Peyer's patch (tissue), 4 donors: ENCODE measurements around the gene GGA1. TPM values are rescaled to one million over a fixed set of nuclear protein-coding genes. Genes with fewer than 3 reads are reported as not detected.

ENCODE experiments used
- DNase-seq, 3 donors: peaks; one replicate each; pipeline ENCODE4 v3.0.0-alpha.2; 2017 to 2019
- H3K27ac ChIP-seq, 4 donors: fragments of 200-600 bp; sonication (generic); one replicate each; pipeline ENCODE4 v1.5.1; 2016 to 2019
- H3K27me3 ChIP-seq, 2 donors: fragments of 200-600 bp; sonication (generic); one replicate each; pipeline ENCODE4 v1.5.1; 2019
- H3K36me3 ChIP-seq, 3 donors: fragments of 200-600 bp; sonication (generic); one replicate each; pipeline ENCODE4 v1.5.1; 2016 to 2019
- H3K4me1 ChIP-seq, 4 donors: fragments of 200-600 bp; sonication (generic); one replicate each; pipeline ENCODE4 v1.5.1; 2016 to 2019
- H3K4me3 ChIP-seq, 4 donors: fragments of 200-600 bp; sonication (generic); 1 replicate in 3 of 4; 2 replicates in 1 of 4; pipeline ENCODE4 v1.5.1; 2016 to 2019; ENCODE audit warnings: mild to moderate bottlenecking in 1 of 4
- H3K9me3 ChIP-seq, 4 donors: fragments of 200-600 bp; sonication (generic); one replicate each; pipeline ENCODE4 v1.5.1; 2016 to 2019; ENCODE audit warnings: mild to moderate bottlenecking in 1 of 4
- CTCF ChIP-seq, 6 experiments: fragments of 450-650 bp in 4 of 6; fragments of 200-600 bp in 2 of 6; sonication (generic) in 1 of 6; IDR thresholded peaks; one replicate each; pipeline ENCODE4 v1.5.1; 2017 to 2019; ENCODE audit warnings: antibody characterized with exemption in 6 of 6, mild to moderate bottlenecking in 3 of 6, moderate library complexity in 1 of 6
- POLR2A ChIP-seq, 2 donors: fragments of 450-650 bp; IDR thresholded peaks; one replicate each; pipeline ENCODE4 v1.5.1; 2017; ENCODE audit warnings: antibody characterized with exemption in 2 of 2, mild to moderate bottlenecking in 2 of 2, moderate library complexity in 2 of 2
- total RNA-seq, 4 donors: library from RNA; depleted of rRNA; stranded (reverse); fragments of >200 nt; gene quantifications; one replicate each; pipeline ENCODE4 v1.1.0, GENCODE V29; 2016

The GGA1 gene
- total RNA-seq, 4 donors from 2014 or later: 67.1 to 189 (median 117) TPM

- H3K9me3 ChIP-seq: no peaks in the 10 kb centered on the region
- peaks cover 0 to 56% (median 32%) of the 10 kb centered on the region in 4 donors for H3K4me1 ChIP-seq
- no peaks in the 10 kb centered on the region for H3K27me3 ChIP-seq
- TF ChIP-seq POLR2A (IDR thresholded peaks at IDR 0.05) (peak in 1 of 2 donors; percentile 30), CTCF (IDR thresholded peaks at IDR 0.05) (peak; percentile 37 to 89 (median 80))
- peak overlapping the region; percentile 59 to 77 (median 64) for H3K4me3 ChIP-seq
- DNase-seq: peak; percentile 78 to 95 (median 94)
- peak overlapping the region; percentile 78 to 98 (median 96) for H3K27ac ChIP-seq
- peaks cover 0 to 5% (median 0%) of the 10 kb centered on the region in 3 donors for H3K36me3 ChIP-seq
Measured at GRCh38 chr22:37561212-37562048, 47.2 kb upstream of the GGA1 start.

- TF ChIP-seq CTCF (IDR thresholded peaks at IDR 0.05) (no peak), POLR2A (IDR thresholded peaks at IDR 0.05) (no peak)
- H3K9me3 ChIP-seq: no peaks in the 10 kb centered on the region
- no peak for DNase-seq
- H3K36me3 ChIP-seq: peaks cover 0 to 12% (median 0%) of the 10 kb centered on the region in 3 donors
- H3K27me3 ChIP-seq: no peaks in the 10 kb centered on the region
- peak overlapping the region; percentile 78 to 98 (median 96) for H3K27ac ChIP-seq
- peak overlapping the region; percentile 59 to 77 (median 64) for H3K4me3 ChIP-seq
- H3K4me1 ChIP-seq: peaks cover 0 to 61% (median 39%) of the 10 kb centered on the region in 4 donors
Measured at GRCh38 chr22:37562049-37562875, 46.4 kb upstream of the GGA1 start.

DNA sequence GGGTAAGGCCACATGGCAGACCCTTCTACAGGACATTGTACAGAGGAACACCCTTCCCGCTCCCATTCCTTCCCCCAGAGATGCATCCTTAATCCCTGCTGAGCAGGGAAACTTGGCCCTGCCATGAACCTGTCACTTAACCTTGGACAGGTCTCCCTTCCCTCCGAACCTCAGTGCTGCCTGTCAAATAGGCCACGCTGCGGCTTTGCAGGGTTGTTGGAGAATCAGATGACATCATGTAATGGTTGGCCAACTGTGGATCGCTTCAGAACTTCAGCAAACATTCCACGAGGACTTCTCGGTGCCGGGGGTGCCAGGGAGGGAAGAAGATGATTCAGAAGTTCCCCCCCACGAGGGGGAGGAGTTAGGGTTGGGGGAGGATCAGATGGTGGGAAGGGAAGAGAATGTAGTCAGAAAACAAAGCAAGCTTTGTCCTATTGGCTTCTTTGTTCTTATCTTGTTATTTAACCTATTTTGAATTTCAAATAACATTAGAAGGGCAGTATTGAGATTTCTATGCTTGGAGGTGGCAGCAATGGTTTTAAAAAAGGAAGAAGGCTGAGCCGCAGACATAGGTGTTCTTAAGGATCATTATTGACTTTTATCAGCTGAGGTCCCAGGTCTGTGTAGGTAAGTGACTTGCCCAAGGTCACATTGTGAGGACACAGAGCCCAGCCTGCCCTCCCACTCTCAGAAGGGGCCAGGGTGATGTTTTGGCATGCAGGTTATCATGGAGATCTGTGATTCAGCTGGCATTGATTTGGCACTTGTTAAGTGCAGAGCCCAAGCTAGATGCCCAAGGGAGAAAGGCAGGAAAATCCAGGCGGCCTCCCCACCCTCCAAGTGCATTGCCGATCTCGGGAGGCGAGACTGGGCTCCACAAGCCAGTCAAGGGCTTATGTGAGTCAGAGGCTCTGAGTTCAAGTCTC, 45.2 kb upstream of the GGA1 start:
- TF ChIP-seq CTCF (IDR thresholded peaks at IDR 0.05) (no peak), POLR2A (IDR thresholded peaks at IDR 0.05) (no peak)
- Histone ChIP-seq H3K4me1 (peaks cover 4 to 69% (median 40%) of the 10 kb centered on the region in 4 donors), H3K27me3 (no peaks in the 10 kb centered on the region), H3K36me3 (peaks cover 0 to 14% (median 0%) of the 10 kb centered on the region in 3 donors), H3K9me3 (no peaks in the 10 kb centered on the region), H3K27ac (peak overlapping the region; percentile 78 to 98 (median 96)), H3K4me3 (no peak overlapping the region)
- DNase-seq: peak in 2 of 3 donors; percentile 42 to 80

DNA sequence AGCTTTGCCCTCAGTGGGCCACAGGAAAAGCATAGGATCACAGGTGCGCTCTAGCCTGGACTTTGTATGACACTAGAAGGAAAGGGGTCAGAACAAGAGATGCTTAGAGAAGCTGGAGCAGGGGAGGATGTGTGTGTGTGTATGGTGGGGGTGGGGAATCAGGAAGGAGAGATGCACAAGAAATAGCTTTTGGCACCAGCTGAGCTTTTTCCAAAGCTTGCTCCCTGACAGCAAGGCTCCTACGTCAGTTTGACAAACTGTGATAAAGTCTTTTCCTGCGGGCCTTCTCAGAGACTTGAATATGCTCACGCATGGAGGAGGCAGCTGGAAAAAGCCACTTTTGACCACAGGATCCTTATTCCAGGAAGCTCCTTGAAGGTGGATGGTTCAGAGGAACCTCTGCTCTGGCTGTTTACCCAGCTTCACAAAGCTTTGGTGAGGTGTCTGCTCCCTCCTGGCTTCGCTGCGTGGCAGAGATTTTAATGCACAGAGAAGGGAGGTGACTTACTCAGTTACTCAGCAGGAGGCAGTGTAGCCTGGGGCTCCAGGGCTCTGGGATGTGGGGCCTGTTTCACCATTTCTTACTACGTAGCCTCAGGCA, 44.4 kb upstream of the GGA1 start:
- Histone ChIP-seq H3K9me3 (no peaks in the 10 kb centered on the region), H3K27me3 (no peaks in the 10 kb centered on the region), H3K36me3 (peaks cover 0 to 17% (median 0%) of the 10 kb centered on the region in 3 donors), H3K4me3 (no peak overlapping the region), H3K4me1 (peaks cover 7 to 77% (median 42%) of the 10 kb centered on the region in 4 donors), H3K27ac (peak overlapping the region; percentile 78 to 98 (median 96))
- DNase-seq: no peak
- TF ChIP-seq CTCF (IDR thresholded peaks at IDR 0.05) (peak in 1 of 6 experiments; percentile 5), POLR2A (IDR thresholded peaks at IDR 0.05) (no peak)
